HG02623 (cell line): ENCODE data around the gene TUBGCP5.
"Not testable (repeated sequence)": the region's sequence is repeated elsewhere in the genome, so short reads cannot be mapped to it uniquely, and the experiment has no call there.

Source experiments
- ATAC-seq: cut with Tn5 transposase; IDR thresholded peaks from one replicate; pipeline ENCODE4 v1.9.1; 2021; ENCODE audit warnings: moderate library complexity; ENCODE audit not compliant: unreplicated experiment

Gene TUBGCP5

DNA sequence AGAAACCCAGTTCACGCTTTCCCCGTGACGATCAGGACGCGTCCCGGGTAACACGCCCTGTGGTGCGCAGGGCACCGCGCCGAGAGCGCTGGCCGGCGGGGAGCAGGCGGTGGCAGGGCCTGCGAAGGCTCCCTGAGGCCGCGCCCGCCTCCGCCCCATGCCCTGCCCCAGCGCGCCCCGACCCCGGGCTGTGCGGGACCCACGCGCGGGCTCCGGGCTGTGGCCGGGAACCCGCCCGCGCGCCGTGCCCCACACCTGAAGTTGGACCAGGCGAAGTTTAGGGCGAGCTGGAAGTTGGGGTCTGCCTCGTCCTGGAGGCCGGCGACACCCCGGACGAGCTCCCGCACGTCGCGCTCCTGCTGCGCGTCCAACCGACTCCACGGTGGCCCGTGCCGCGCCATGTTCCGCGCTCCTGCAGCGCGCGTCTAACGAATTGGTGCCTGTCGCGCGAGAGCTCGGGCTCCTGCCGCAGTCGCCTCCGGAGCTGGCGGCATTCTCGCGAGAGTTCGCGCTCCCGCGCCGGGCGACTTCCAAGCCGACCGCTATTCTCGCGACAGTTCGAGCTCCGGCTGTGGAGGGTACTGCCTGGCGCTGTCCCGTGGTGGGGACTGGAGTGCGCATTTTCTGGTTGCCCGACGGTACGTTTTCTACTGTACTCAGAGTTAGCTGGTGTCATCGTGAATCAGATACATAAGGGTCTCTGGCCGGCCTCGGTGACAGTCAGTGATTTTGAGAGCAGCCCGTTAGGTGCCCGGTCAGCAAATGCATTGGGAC is at the start of gene TUBGCP5:
TSS of gene TUBGCP5 (minus strand) at position 427 of the 774 bp plus-strand sequence. CDS start at position 401, 26 bp downstream.
- peak; percentile 94 for ATAC-seq

DNA sequence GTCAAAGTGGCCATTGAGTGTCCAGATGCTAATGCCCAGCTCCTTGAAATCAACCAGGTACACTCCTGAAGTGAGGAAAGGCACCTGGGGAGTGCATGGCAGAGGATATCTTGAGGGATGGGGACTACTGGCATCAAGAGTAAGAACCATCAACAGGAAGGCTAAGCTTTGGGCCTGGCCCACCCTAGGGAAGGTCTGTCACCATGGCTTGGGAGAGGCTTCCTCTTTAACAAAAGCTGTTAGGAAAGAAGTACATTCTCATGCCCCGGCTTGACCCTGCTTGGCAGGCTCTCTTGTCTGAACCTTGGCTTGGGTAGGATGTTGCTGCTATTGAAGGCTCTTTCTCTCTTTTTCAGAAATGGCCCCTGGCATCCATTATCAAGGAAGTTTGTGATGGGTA is 43.7 kb upstream of the TUBGCP5 start:
- no peak for ATAC-seq

- ATAC-seq, result not testable (repeated sequence)
These were observed 42.8 kb upstream of the TUBGCP5 start for GRCh38 chr15:23081996-23082737.

- no peak for ATAC-seq
These were observed 41.9 kb upstream of the TUBGCP5 start for GRCh38 chr15:23081271-23081670.

- ATAC-seq, result no peak
These were observed 40.4 kb upstream of the TUBGCP5 start for GRCh38 chr15:23079766-23080165.

DNA sequence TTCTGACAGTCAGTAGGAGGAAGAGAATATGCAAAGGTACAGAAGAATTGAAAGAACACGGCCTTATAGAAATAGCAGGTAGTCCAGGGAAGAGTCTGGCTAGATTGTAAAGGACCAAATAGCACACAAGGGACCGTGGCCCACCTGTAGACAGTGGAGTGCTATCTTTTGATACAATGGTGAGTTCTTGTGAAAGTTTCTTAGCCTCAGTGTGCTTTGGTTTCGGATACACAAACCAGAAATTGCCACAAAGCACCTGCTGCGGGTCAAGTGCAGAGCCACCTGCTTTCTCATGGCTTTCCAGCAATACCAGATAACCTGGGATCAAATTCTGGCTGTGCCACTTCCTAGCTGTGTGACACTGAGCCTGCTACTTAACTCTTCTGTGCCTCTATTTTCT is 36.6 kb upstream of the TUBGCP5 start:
- ATAC-seq, result no peak

GRCh38 chr15:23074684-23075083 is 35.3 kb upstream of the TUBGCP5 start:
- no peak for ATAC-seq

GRCh38 chr15:23073890-23074646 is 34.7 kb upstream of the TUBGCP5 start:
- no peak for ATAC-seq

- ATAC-seq, result no peak
These were observed 33.3 kb upstream of the TUBGCP5 start for GRCh38 chr15:23072633-23073032.

DNA sequence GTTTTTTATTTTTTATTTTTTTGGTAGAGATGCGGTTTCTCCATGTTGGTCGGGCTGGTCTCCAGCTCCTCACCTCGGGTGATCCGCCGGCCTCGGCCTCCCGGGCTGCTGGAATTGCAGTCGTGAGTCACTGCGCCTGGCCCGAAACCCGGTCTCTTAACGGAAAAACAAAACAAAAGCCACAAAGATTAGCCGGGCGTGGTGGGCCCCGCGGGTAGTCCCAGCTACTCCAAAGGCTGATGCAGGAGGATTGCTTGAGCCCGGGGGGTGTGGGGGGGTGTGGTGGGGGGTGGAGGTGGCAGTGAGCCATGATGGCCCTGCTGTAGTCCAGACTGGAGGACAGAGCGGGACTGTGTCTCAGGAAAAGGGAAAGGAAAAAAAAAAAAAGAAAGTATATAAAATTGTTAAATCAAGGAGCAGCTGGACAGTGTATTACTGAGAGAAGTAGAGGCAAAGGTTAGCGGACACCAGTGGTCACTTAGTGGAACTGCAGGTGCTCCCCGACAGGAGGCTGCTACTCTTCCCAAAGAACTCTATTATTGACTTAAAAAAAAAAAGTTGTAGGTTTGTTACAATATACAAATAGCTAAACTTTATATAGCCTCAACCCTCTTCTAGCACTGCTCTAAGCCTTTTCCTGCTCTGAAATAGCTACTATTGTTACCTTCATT is 30.3 kb upstream of the TUBGCP5 start:
- no peak for ATAC-seq

- no peak for ATAC-seq
These were observed 28.0 kb upstream of the TUBGCP5 start for GRCh38 chr15:23067416-23067815.

DNA sequence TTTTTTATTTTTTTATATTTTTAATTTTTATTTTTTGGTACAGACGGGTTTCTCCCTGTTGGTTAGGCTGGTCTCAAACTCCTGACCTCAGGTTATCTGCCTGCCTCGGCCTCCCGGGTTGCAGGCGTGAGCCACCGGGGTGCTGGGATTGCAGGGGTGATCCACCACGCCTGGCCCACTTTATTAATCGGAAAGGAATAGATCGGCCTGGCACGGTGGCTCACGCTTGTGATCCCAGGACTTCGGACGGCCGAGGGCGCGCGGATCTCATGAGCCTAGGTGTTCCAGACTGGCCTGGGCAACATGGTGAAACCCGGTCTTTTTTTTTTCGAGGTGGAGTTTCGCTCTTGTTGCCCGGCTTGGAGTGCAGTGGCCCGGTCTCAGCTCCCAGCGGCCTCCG is 26.5 kb upstream of the TUBGCP5 start:
- no peak for ATAC-seq

DNA sequence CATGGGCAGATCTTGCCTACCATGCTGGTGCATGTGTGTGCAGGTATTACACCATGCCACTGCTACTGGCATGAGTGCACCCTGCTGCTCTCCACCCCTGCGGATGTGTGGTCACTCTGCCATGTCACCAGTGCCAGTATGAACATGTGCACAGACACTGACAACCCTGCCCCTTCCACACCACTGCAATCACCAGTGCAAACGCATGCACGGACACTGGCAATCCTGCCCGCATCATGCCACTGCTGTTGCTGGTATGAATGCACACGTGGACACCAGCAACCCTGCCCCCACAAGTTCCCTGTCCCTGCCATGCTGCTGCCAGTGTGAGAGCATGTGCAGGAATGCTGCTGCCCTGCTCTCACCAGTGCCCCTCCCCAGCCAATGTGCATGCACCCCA is 24.8 kb upstream of the TUBGCP5 start:
- ATAC-seq, result no peak

DNA sequence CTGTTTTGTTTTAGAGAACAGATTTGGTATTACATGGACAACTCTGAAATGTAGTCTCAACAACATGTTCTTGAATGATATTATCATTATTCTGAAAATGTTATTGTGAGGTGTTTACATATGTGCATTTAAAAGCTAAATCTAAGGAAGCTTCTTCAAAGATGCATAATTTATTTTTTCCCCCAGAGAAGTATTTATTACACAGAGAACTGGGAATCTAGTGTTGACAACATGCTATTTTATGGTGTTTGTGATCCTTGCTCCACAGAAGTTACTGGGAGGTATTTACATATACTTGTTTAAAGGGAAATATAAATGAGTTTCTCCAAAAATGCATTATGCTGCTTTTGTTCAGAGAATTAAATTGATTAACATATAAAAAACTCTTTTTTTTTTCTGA is 18.3 kb upstream of the TUBGCP5 start:
- ATAC-seq, result no peak

DNA sequence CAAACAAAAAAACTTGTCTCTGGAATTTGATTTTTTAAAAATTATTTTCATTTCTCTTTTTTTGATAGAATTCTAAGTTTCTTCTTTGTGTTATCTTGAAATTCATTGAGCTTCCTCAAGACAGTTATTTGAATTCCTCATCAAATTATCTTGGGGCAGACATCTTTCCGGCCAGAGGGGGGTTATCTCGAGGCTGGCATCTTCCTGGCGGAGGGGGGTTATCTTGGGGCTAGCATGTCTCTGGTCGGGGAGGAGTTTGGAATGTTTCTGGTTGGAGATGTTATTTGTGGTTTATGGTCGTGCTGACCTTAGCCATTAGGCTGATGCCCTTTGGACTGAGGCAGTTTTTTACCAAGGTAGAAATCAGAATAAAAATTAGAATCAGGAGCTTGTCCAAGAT is 15.9 kb upstream of the TUBGCP5 start:
- no peak for ATAC-seq

GRCh38 chr15:23052522-23052921 is 13.2 kb upstream of the TUBGCP5 start:
- ATAC-seq, result no peak

DNA sequence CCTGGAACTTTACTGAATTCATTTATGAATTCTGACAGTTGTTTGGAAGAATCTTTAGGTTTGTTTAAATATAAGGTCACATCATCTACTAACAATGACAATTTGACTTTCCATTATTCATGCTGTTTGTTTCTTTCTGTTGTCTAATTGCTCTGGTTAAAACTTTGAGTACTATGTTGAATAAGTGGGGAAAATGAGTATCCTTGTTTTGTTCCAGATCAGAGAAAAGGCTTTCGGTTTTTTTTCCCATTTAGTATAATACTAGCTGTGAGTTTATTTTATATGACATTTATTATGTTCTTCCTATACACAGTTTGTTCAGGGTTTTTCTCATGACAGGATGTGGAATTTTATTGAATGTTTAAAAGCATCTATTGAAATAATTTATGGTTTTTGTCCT is 11.3 kb upstream of the TUBGCP5 start:
- no peak for ATAC-seq

DNA sequence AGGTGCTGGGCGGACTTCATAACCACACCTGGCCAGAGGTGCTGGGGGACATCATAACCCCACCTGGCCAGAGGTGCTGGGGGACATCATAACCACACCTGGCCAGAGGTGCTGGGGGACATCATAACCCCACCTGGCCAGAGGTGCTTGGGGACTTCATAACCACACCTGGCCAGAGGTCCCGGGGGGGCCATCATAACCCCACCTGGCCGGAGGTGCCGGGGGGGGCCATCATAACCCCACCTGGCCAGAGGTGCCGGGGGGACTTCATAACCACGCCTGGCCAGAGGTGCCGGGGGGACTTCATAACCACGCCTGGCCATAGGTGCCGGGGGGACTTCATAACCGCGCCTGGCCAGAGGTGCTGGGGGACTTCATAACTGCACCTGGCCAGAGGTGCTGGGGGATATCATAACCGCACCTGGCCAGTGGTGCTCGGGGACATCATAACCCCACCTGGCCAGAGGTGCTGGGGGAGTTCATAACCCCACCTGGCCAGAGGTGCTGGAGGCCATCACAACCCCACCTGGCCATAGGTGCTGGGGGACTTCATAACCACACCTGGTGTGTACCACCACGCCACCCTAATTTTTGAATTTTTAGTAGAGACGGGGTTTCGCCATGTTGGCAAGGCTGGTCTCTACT is 10.7 kb upstream of the TUBGCP5 start:
- ATAC-seq, result no peak

DNA sequence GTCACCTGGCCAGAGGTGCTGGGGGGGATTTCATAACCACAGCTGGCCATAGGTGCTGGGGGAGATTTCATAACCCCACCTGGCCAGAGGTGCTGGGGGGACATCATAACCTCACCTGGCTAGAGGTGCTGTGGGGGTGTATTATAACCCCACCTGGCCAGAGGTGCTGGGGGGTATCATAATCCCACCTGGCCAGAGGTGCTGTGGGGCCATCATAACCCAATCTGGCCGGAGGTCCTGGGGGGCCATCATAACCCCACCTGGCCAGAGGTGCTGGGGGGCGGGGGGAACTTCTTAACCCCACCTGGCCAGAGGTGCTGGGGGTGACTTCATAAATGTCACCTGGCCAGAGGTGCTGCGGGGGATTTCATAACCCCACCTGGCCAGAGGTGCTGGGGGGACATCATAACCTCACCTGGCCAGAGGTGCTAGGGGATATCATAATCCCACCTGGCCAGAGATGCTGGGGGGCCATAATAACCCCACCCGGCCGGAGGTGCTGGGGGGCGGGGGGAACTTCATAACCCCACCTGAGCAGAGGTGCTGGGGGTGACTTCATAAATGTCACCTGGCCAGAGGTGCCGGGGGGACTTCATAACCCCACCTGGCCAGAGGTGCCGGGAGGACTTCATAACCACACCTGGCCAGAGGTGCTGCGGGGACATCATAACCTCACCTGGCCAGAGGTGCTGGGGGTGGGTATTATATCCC is 9.4 kb upstream of the TUBGCP5 start:
- ATAC-seq, result not testable (repeated sequence)

- ATAC-seq, result not testable (repeated sequence)
These were observed 4.6 kb upstream of the TUBGCP5 start for GRCh38 chr15:23043987-23044386.
